Skeletal muscle cell (primary cell): ENCODE data around the gene CRY1.

Experiments
- DNase-seq: peaks from one replicate; pipeline ENCODE4 v3.0.0-alpha.2; 2010; ENCODE audit warnings: low read depth
- H3K4me3 ChIP-seq: 2 replicates; pipeline ENCODE4 v1.5.1; 2011; ENCODE audit warnings: low read depth, mild to moderate bottlenecking, control low read depth, low read length, moderate library complexity

The CRY1 gene

DNA sequence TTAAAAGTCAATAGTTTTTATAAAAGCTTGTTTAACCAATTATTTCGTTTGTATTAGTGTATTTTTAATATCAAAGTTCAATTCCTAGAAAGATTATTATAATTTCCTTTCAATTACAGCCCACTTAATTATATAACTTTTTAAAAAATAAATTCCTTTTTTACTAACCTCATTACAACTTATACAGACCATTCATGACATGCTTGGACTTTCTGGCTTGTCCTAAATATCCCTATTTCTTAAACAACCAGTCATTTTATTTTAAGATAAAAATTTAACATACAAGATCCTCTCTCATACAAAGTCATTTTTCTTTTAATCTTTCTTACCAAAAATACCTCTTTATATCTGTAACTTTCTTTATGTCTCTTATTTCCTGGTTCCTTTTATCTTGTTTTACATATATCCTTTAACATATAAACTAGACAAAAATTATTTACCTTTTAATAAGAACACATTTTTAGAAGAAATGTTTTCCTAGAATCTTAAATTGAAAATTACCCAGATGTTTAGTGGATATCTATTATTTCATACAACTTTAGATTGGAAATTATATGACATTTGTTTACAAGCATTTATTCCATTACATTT lies 148.0 kb downstream of the CRY1 start:
- DNase-seq = no peak
- H3K4me3 ChIP-seq = no peak overlapping the region

DNA sequence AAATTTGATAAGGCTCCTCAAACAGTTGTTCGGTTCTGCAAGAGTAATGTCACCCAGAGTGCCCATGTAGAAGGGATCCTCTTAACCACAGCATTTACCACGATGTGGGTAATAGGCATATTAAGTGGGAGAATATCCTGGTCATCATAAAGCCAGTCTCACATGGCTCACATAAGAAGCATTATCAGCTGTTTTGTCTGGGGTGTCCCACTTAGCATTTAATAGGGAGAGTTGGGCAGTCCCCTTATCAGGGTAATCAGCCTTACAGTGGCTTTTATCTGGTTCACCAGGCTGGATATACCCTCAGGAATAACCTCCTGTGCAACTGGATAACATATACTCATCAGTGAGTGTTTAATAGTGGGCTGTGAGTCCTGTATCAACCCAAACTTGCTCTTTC lies 150.6 kb downstream of the CRY1 start:
- DNase-seq = no peak
- no peak overlapping the region for H3K4me3 ChIP-seq

DNA sequence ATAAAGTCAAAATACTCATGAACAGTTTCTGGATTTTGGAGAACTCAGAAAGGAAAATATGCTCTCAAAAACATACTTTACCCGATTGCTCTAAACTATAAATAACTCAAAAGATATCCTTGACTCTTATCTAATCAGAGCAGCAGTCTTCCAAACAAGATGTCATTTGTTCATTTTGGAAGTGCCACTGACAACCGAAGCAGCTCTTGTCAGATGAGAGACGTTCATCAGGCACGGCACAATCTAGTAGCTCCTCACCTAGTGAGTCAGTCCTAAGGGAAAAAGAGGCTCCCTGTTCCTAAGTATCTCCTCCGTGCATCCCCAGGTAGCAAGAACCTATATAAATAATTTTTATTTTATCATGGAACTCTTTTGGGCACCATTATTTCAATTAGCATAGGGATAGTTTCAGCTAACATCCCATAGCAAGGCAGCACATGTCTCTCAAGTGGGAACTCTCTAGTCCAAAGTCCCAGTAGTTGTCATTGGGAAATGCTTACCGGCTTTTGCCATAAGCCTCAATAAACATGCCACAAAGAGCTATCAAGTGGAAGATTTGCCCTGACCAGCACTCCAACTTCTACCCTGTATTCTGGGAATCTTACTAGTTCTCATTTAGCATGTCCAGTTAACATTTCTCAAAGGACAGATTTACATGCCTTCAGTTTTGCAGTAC lies 151.7 kb downstream of the CRY1 start:
- no peak overlapping the region for H3K4me3 ChIP-seq
- DNase-seq = no peak
